Gastrocnemius medialis (tissue), 4 donors: Measurements from ENCODE around the gene LZTS2. TPM values are rescaled to one million over a fixed set of nuclear protein-coding genes. Genes with fewer than 3 reads are reported as not detected.

Experiments used
- ATAC-seq, 2 donors: fragments of 150-250 bp; one replicate each; pipeline ENCODE4 v1.9.1; 2016
- DNase-seq, 2 donors: peaks; one replicate each; pipeline ENCODE4 v3.0.0-alpha.2; 2019
- H3K27ac ChIP-seq, 4 donors: fragments of 200-600 bp; sonication (generic); 1 replicate in 1 of 4; 2 replicates in 3 of 4; pipeline ENCODE4 v1.5.1; 2016 to 2018; ENCODE audit warnings: mild to moderate bottlenecking in 2 of 4, moderate library complexity in 1 of 4
- H3K27me3 ChIP-seq, 3 donors: fragments of 200-600 bp; sonication (generic) in 2 of 3; 1 replicate in 1 of 3; 2 replicates in 2 of 3; pipeline versions ENCODE4 v1.5.1 to v1.6.0; 2016 to 2019; ENCODE audit warnings: mild to moderate bottlenecking in 1 of 3, moderate library complexity in 1 of 3
- H3K36me3 ChIP-seq, 2 donors: fragments of 200-600 bp; sonication (generic) in 1 of 2; one replicate each; pipeline ENCODE4 v1.5.1; 2017 to 2018
- H3K4me1 ChIP-seq, 2 donors: fragments of 200-600 bp; sonication (generic) in 1 of 2; one replicate each; pipeline ENCODE4 v1.5.1; 2016 to 2017; ENCODE audit warnings: mild to moderate bottlenecking in 2 of 2
- H3K4me3 ChIP-seq, 4 donors: fragments of 200-600 bp; sonication (generic) in 3 of 4; 1 replicate in 1 of 4; 2 replicates in 3 of 4; pipeline ENCODE4 v1.5.1; 2016 to 2019; ENCODE audit warnings: mild to moderate bottlenecking in 2 of 4
- H3K9me3 ChIP-seq, 3 donors: fragments of 200-600 bp; sonication (generic) in 2 of 3; 1 replicate in 1 of 3; 2 replicates in 2 of 3; pipeline ENCODE4 v1.5.1; 2016 to 2019
- POLR2A ChIP-seq, 2 donors: fragments of 450-650 bp; IDR thresholded peaks; one replicate each; pipeline ENCODE4 v1.6.1; 2017; ENCODE audit warnings: antibody characterized with exemption in 2 of 2, mild to moderate bottlenecking in 2 of 2, moderate library complexity in 2 of 2
- in situ Hi-C, 4 donors: fragments of 200-750 bp; cut with MboI; loops; one replicate each; pipeline versions ENCODE4 v1.15.0 to v1.8.0; 2017; ENCODE audit warnings: low sequenced_read_pairs in 4 of 4
- intact Hi-C: fragments of 100-400 bp; cut with DNase I; formaldehyde crosslinking; loops from one replicate; pipeline ENCODE4 v1.15.1; 2023; ENCODE audit warnings: low total_unique reads
- total RNA-seq, 4 donors: library from RNA; depleted of rRNA; stranded (reverse); fragments of >200 nt; gene quantifications; one replicate each; pipeline versions ENCODE4 v1.1.0 to v1.2.3, GENCODE V29; 2016
- TF ChIP-seq, protein P1 (sequence below), 5 experiments: fragments of 450-650 bp in 3 of 5; fragments of 200-600 bp in 2 of 5; sonication (generic) in 2 of 5; IDR thresholded peaks in 4 of 5; conservative IDR thresholded peaks in 1 of 5; 1 replicate in 4 of 5; 2 replicates in 1 of 5; pipeline ENCODE4 v1.5.1; 2016 to 2019; ENCODE audit warnings: antibody characterized with exemption in 5 of 5, mild to moderate bottlenecking in 3 of 5, moderate library complexity in 3 of 5

LZTS2 gene
- total RNA-seq, 4 donors from 2014 or later: 22.5 to 44.7 (median 26.7) TPM

DNA sequence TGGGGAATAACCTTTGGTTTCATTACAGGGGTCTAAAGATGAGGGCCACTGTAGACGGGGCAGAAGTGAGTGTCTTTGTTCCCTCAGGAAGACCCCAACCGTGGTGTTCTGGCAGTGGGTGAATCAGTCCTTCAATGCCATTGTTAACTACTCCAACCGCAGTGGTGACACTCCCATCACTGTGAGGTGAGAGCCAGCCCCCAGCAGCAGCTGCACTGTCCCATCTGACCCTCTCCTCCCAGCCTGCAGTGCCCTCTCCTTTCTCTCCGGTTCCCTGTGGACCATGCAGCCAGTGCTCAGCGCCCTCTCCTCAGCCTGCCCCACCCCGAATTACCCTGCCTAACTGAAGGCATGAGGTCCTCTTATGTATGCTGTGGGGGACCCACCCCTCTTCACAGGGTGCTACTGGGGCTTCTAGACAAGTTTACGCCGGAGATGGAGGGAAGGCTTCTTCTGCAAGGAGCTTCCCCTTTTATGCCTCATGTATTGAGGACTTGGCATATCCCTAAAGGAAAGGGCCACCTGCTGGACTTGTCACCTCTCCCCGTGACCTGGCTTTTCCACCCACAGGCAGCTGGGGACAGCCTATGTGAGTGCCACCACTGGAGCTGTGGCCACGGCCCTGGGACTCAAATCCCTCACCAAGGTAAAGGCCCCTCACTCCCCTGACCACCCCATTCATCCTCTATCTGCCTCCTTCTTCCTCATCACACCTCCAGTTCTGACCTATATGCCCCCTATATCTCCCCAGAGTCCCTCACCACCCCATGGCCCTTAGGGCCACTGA is 36.5 kb downstream of the LZTS2 start:
- intact Hi-C loops: no loop called here
- H3K27ac ChIP-seq: no peak overlapping the region
- ATAC-seq: no peak
- in situ Hi-C loops: no loop called here
- no peaks in the 10 kb centered on the region for H3K27me3 ChIP-seq
- no peak for DNase-seq
- TF ChIP-seq POLR2A (IDR thresholded peaks at IDR 0.05): no peak
- TF ChIP-seq, protein P1, sequence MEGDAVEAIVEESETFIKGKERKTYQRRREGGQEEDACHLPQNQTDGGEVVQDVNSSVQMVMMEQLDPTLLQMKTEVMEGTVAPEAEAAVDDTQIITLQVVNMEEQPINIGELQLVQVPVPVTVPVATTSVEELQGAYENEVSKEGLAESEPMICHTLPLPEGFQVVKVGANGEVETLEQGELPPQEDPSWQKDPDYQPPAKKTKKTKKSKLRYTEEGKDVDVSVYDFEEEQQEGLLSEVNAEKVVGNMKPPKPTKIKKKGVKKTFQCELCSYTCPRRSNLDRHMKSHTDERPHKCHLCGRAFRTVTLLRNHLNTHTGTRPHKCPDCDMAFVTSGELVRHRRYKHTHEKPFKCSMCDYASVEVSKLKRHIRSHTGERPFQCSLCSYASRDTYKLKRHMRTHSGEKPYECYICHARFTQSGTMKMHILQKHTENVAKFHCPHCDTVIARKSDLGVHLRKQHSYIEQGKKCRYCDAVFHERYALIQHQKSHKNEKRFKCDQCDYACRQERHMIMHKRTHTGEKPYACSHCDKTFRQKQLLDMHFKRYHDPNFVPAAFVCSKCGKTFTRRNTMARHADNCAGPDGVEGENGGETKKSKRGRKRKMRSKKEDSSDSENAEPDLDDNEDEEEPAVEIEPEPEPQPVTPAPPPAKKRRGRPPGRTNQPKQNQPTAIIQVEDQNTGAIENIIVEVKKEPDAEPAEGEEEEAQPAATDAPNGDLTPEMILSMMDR (IDR thresholded peaks at IDR 0.05 in 4 of 5, conservative IDR thresholded peaks at IDR 0.05 in 1 of 5): no peak
- H3K4me3 ChIP-seq: no peak overlapping the region
- H3K9me3 ChIP-seq: no peaks in the 10 kb centered on the region
- peaks cover 7 to 9% of the 10 kb centered on the region in 2 donors for H3K4me1 ChIP-seq
- peaks cover 0 to 18% of the 10 kb centered on the region in 2 donors for H3K36me3 ChIP-seq

DNA sequence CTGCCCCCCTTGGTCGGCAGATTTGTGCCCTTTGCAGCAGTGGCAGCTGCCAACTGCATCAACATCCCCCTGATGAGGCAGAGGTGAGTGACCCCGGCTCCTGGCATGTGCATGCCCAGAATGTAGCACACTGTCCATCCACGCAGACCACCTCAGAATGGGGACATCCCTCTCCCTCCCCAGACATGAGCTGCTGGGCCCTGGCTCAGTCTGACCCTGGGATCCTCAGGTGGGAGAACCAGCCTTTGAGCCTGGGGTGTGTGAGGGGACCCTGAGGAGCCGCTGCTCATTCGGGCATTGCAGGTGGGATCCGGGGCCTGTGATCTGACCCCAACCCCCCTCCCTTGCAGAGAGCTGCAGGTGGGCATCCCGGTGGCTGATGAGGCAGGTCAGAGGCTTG is 37.1 kb downstream of the LZTS2 start:
- intact Hi-C loops: no loop called here
- in situ Hi-C loops: no loop called here
- Histone ChIP-seq H3K27ac (no peak overlapping the region), H3K36me3 (peaks cover 0 to 18% of the 10 kb centered on the region in 2 donors), H3K9me3 (no peaks in the 10 kb centered on the region), H3K4me1 (peaks cover 6 to 10% of the 10 kb centered on the region in 2 donors), H3K4me3 (no peak overlapping the region), H3K27me3 (no peaks in the 10 kb centered on the region)
- TF ChIP-seq POLR2A (IDR thresholded peaks at IDR 0.05): no peak
- TF ChIP-seq, protein P1 (IDR thresholded peaks at IDR 0.05 in 4 of 5, conservative IDR thresholded peaks at IDR 0.05 in 1 of 5): no peak
- ATAC-seq (no peak), DNase-seq (no peak)

DNA sequence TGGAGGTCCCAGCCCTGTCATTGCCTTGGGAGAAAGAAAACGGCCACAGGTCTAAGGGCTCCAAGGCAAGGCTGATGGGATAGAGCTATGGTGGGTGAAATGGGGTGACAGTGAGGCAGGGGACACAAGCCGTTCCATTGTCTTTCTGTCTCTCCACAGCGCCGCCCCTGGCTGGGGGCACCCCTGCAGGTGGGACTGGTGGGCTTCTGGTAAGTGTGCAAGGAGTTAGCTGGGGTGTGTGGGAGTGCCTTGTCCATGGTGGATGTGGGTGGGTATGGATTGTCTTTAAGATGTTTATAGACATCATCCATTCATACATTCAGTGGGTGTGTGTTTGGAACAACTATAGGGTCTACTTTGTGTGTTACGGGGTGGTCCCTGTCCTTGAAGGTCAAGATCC is 38.9 kb downstream of the LZTS2 start:
- Histone ChIP-seq H3K4me1 (peaks cover 9 to 15% of the 10 kb centered on the region in 2 donors), H3K36me3 (peaks cover 0 to 18% of the 10 kb centered on the region in 2 donors), H3K9me3 (no peaks in the 10 kb centered on the region), H3K27me3 (no peaks in the 10 kb centered on the region), H3K4me3 (no peak overlapping the region), H3K27ac (no peak overlapping the region)
- in situ Hi-C loops (no loop called here), intact Hi-C loops (no loop called here)
- no peak for DNase-seq
- TF ChIP-seq, protein P1 (IDR thresholded peaks at IDR 0.05 in 4 of 5, conservative IDR thresholded peaks at IDR 0.05 in 1 of 5): no peak
- no peak for TF ChIP-seq POLR2A (IDR thresholded peaks at IDR 0.05)
- ATAC-seq: no peak

DNA sequence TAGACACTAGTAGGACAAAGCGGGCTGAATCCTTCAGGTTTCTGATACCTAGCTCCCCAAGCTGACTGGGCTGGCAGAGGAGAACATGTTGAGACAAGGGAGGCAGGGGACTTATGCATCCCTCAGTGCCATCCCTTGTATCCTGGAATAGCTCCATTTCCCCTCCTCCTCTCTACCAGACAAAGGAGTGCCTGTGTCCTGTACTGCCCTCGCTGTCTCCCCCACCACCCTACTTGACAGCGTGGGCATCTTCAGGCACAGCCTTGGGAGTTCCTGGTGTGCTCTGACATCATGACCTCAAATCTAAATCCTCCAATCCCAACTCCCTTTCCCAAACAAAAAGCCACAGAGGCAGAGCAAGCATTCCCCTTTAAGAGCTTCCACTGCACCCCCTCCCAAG is 40.5 kb downstream of the LZTS2 start:
- Histone ChIP-seq H3K9me3 (no peaks in the 10 kb centered on the region), H3K27me3 (no peaks in the 10 kb centered on the region), H3K4me1 (peaks cover 11 to 16% of the 10 kb centered on the region in 2 donors), H3K4me3 (no peak overlapping the region), H3K27ac (no peak overlapping the region), H3K36me3 (peaks cover 0 to 18% of the 10 kb centered on the region in 2 donors)
- ATAC-seq (no peak), DNase-seq (no peak)
- intact Hi-C loops (no loop called here), in situ Hi-C loops (loop anchor here in 1 of 4 donors (10.0 kb wide), 1 partner anchor 105 kb away; no protein-coding TSS in a partner anchor)
- TF ChIP-seq, protein P1 (IDR thresholded peaks at IDR 0.05 in 4 of 5, conservative IDR thresholded peaks at IDR 0.05 in 1 of 5): no peak
- TF ChIP-seq POLR2A (IDR thresholded peaks at IDR 0.05): no peak
